CD4-positive, alpha-beta T cell (primary cell): Measurements from ENCODE around the gene SPATC1L. TPM values are rescaled to one million over a fixed set of nuclear protein-coding genes. Genes with fewer than 3 reads are reported as not detected.

ENCODE experiments used
- ATAC-seq: fragments of 200-7000 bp; cut with Tn5 transposase; one replicate; pipeline ENCODE4 v1.10.0; 2022; ENCODE audit warnings: mild to moderate bottlenecking; ENCODE audit not compliant: poor library complexity
- CTCF ChIA-PET: fragments of 350-600 bp; sonication (Branson Sonifier 250); formaldehyde crosslinking; loops from one replicate; lab custom pipeline; 2021; ENCODE audit warnings: antibody characterized with exemption, inconsistent platforms; lab: Charles Lee
- POLR2A ChIA-PET: fragments of 350-600 bp; sonication (Branson Sonifier 250); formaldehyde crosslinking; loops from one replicate; lab custom pipeline; 2021; ENCODE audit warnings: antibody characterized with exemption, inconsistent platforms; lab: Charles Lee
- DNase-seq, 14 experiments: peaks; one replicate each; pipeline ENCODE4 v3.0.0-alpha.2; 2013 to 2020; ENCODE audit warnings: mixed read lengths in 2 of 14
- H3K27ac ChIP-seq, 2 donors: one replicate each; pipeline versions ENCODE4 v1.5.1 to v1.7.0; 2013; ENCODE audit warnings: low read length in 2 of 2, low read depth in 1 of 2, mild to moderate bottlenecking in 1 of 2
- H3K27me3 ChIP-seq, 2 experiments: 1 replicate in 1 of 2; 2 replicates in 1 of 2; pipeline versions ENCODE4 v1.6.1 to v1.7.0; 2013; ENCODE audit warnings: low read length in 2 of 2, control low read depth in 1 of 2, mild to moderate bottlenecking in 1 of 2, moderate library complexity in 1 of 2; ENCODE audit not compliant: insufficient read depth in 2 of 2, control insufficient read depth in 1 of 2
- H3K36me3 ChIP-seq: one replicate; pipeline ENCODE4 v1.6.1; 2013; ENCODE audit warnings: low read length, control low read depth; ENCODE audit not compliant: insufficient read depth
- H3K4me1 ChIP-seq: one replicate; pipeline ENCODE4 v1.6.1; 2013; ENCODE audit warnings: low read length, control low read depth; ENCODE audit not compliant: insufficient read depth
- H3K4me3 ChIP-seq: one replicate; pipeline ENCODE4 v1.5.1; 2013; ENCODE audit warnings: mild to moderate bottlenecking, low read length, moderate library complexity
- H3K9me3 ChIP-seq, 2 experiments: 1 replicate in 1 of 2; 2 replicates in 1 of 2; pipeline versions ENCODE4 v1.6.1 to v1.7.0; 2013; ENCODE audit warnings: low read length in 2 of 2, mild to moderate bottlenecking in 2 of 2, control low read depth in 1 of 2, moderate library complexity in 1 of 2; ENCODE audit not compliant: control insufficient read depth in 1 of 2, insufficient read depth in 1 of 2
- H3K27ac Mint-ChIP-seq: one replicate; pipeline ENCODE4 v1.8.0; 2020; ENCODE audit warnings: mixed read lengths
- H3K27me3 Mint-ChIP-seq: one replicate; pipeline ENCODE4 v1.8.0; 2021; ENCODE audit warnings: mixed read lengths
- H3K36me3 Mint-ChIP-seq: one replicate; pipeline ENCODE4 v1.8.0; 2021; ENCODE audit warnings: low read depth, mixed read lengths
- H3K4me1 Mint-ChIP-seq: one replicate; pipeline ENCODE4 v1.8.0; 2021; ENCODE audit warnings: low read depth, mixed read lengths
- H3K4me3 Mint-ChIP-seq: one replicate; pipeline ENCODE4 v1.8.0; 2020; ENCODE audit warnings: mild to moderate bottlenecking, mixed read lengths
- H3K9me3 Mint-ChIP-seq: one replicate; pipeline ENCODE4 v1.8.0; 2020; ENCODE audit warnings: mixed read lengths
- CTCF ChIP-seq: fragments of 200-600 bp; IDR thresholded peaks from one replicate; pipeline ENCODE4 v1.8.0; 2022; ENCODE audit warnings: antibody characterized with exemption, mild to moderate bottlenecking
- intact Hi-C, 2 experiments: fragments of 100-400 bp; cut with DNase I in 1 of 2; cut with micrococcal nuclease in 1 of 2; formaldehyde crosslinking; loops; one replicate each; pipeline versions ENCODE4 v1.15.1 to v1.9.0; 2023 to 2025; cut with DNase I, micrococcal nuclease
- total RNA-seq, 174 experiments: library from RNA in 2 of 174; stranded (reverse) in 2 of 174; gene quantifications; one replicate each; pipeline ENCODE4 v1.2.3 and lab custom pipeline; 2021 to 2026

The SPATC1L gene
- total RNA-seq, 2 experiments from 2014 or later = 2.8 to 3.0 TPM

GRCh38 chr21:46156678-46157077, 27.6 kb downstream of the SPATC1L start:
- no peaks in the 10 kb centered on the region for H3K4me1 Mint-ChIP-seq
- CTCF ChIA-PET = no interaction called here

GRCh38 chr21:46156378-46156645, 27.9 kb downstream of the SPATC1L start:
- no peaks in the 10 kb centered on the region for H3K27me3 Mint-ChIP-seq
- no peak for TF ChIP-seq CTCF
- DNase-seq (no peak), ATAC-seq (no peak)
- Histone ChIP-seq H3K4me3 (no peak overlapping the region), H3K27ac (no peak overlapping the region), H3K4me1 (peaks cover 7% of the 10 kb centered on the region), H3K9me3 (peaks cover 0 to 2% of the 10 kb centered on the region in 2 experiments), H3K27me3 (no peaks in the 10 kb centered on the region), H3K36me3 (no peaks in the 10 kb centered on the region)
- no peaks in the 10 kb centered on the region for H3K4me1 Mint-ChIP-seq
- POLR2A ChIA-PET = no interaction called here
- no peak overlapping the region for H3K27ac Mint-ChIP-seq
- CTCF ChIA-PET = no interaction called here
- H3K9me3 Mint-ChIP-seq = no peaks in the 10 kb centered on the region
- no peak overlapping the region for H3K4me3 Mint-ChIP-seq
- intact Hi-C loops = no loop called here
- no peaks in the 10 kb centered on the region for H3K36me3 Mint-ChIP-seq

More at GRCh38 chr21:46156678-46157077, 27.6 kb downstream of the SPATC1L start:
- intact Hi-C loops = no loop called here
- no peak for ATAC-seq
- Histone ChIP-seq H3K4me1 (peaks cover 7% of the 10 kb centered on the region), H3K36me3 (no peaks in the 10 kb centered on the region), H3K4me3 (no peak overlapping the region), H3K9me3 (peaks cover 0 to 6% of the 10 kb centered on the region in 2 experiments), H3K27me3 (no peaks in the 10 kb centered on the region), H3K27ac (no peak overlapping the region)
- Mint-ChIP-seq H3K27ac (no peak overlapping the region), H3K36me3 (no peaks in the 10 kb centered on the region), H3K4me3 (no peak overlapping the region), H3K27me3 (no peaks in the 10 kb centered on the region), H3K9me3 (no peaks in the 10 kb centered on the region)
- no peak for DNase-seq
- POLR2A ChIA-PET = no interaction called here
- TF ChIP-seq CTCF = no peak

- intact Hi-C loops = no loop called here
- Histone ChIP-seq H3K36me3 (no peaks in the 10 kb centered on the region), H3K27ac (no peak within 1 kb of the TSS), H3K4me1 (peaks cover 7% of the 10 kb centered on the region), H3K9me3 (no peaks in the 10 kb centered on the region), H3K27me3 (no peaks in the 10 kb centered on the region), H3K4me3 (no peak within 1 kb of the TSS)
- DNase-seq (peak in 2 of 14 experiments; percentile 13 to 21), ATAC-seq (no peak)
- CTCF ChIA-PET = no interaction called here
- H3K4me1 Mint-ChIP-seq = no peaks in the 10 kb centered on the region
- no peaks in the 10 kb centered on the region for H3K9me3 Mint-ChIP-seq
- no peak within 1 kb of the TSS for H3K27ac Mint-ChIP-seq
- H3K36me3 Mint-ChIP-seq = no peaks in the 10 kb centered on the region
- TF ChIP-seq CTCF = no peak
- POLR2A ChIA-PET = no interaction called here
- H3K27me3 Mint-ChIP-seq = no peaks in the 10 kb centered on the region
- no peak within 1 kb of the TSS for H3K4me3 Mint-ChIP-seq
Measured at GRCh38 chr21:46155514-46156377, 28.5 kb downstream of the SPATC1L start, which contains the start of gene FTCD. TSS of gene FTCD (minus strand) at chr21:46155579. CDS start at chr21:46155523, 56 bp downstream.
